ENCODE measurements around the gene KIAA1671. TPM values are rescaled to one million over a fixed set of nuclear protein-coding genes. Genes with fewer than 3 reads are reported as not detected.

The KIAA1671 gene
- polyA plus RNA-seq, 1 of the 3 experiments (the other 2 are of a cell fraction), result 7.4 TPM

DNA sequence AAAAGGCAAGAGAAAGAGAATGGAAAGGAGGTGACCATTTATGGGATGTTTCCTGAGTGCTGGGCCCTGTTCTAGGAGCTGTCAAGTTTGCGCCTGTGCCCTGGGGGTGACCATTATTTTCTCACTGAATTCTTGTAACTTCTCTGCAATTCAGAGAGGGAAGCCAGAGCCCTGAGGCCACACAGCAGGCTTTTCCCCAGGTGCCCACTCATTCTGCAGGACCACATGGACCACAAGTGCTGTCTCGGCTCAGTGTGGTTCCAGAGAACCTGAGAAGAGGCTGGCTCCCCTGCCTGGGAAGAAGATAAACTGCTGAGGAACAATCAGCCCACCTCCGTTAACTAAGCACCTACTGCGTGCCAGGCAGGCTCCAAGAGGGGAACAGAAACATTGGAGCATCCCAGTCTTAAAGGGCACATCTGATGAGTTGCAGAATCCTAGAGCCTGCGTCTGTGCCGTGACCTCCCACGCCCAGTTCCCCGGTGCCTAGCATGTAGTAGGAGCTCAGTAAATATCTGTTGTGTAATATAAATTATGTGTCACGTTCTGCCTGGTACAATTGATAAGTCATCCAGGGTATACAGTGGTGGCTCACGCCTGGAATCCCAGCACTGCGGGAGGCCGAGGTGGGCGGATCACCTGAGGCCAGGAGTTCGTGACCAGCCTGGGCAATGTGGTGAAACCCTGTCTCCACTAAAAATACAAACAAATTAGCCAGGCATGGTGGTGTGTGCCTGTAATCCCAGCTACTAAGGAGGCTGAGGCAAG lies 215.5 kb downstream of the KIAA1671 start:
- ChIA-PET CTCF (interaction anchor here (1.8 to 4.2 kb wide), 2 partner anchors 34 to 57 kb away, joined by 9 to 14 read pairs; no protein-coding TSS in a partner anchor), POLR2A (no interaction called here)

More for the DNA sequence above, 215.5 kb downstream of the KIAA1671 start:
- Histone ChIP-seq H3K9ac (no peak overlapping the region), H3K9me3 (no peaks in the 10 kb centered on the region), H3K4me3 (ENCODE audit: low read depth in 2 of 2, low read length in 1 of 2) (no peak overlapping the region), H3K36me3 (replicated peaks in 1 of 2; ENCODE audit: control insufficient read depth in 1 of 2, insufficient read depth in 2 of 2, low read length in 1 of 2) (peaks cover 0 to 6% of the 10 kb centered on the region in 2 experiments), H2AFZ (ENCODE audit: low read depth) (no peak overlapping the region), H4K20me1 (ENCODE audit: insufficient read depth) (no peaks in the 10 kb centered on the region), H3K4me1 (ENCODE audit: control insufficient read depth in 1 of 2, insufficient read depth in 2 of 2, low read depth in 1 of 2, low read length in 1 of 2) (no peaks in the 10 kb centered on the region; a peak in 1 of 4 replicates), H3F3A (replicated peaks; ENCODE audit: insufficient read depth) (no peaks in the 10 kb centered on the region), H3K79me2 (ENCODE audit: insufficient read depth) (no peaks in the 10 kb centered on the region), H3K27me3 (ENCODE audit: insufficient read depth) (no peaks in the 10 kb centered on the region), H3K9me2 (no peaks in the 10 kb centered on the region), H3K27ac (ENCODE audit: low read depth in 2 of 2, low read length in 1 of 2) (no peak overlapping the region), H3K4me2 (no peak overlapping the region)
- no peak for TF ChIP-seq SMC3 (IDR thresholded peaks at IDR 0.05; ENCODE audit: low read depth, low read length)
- TF ChIP-seq, protein P1, sequence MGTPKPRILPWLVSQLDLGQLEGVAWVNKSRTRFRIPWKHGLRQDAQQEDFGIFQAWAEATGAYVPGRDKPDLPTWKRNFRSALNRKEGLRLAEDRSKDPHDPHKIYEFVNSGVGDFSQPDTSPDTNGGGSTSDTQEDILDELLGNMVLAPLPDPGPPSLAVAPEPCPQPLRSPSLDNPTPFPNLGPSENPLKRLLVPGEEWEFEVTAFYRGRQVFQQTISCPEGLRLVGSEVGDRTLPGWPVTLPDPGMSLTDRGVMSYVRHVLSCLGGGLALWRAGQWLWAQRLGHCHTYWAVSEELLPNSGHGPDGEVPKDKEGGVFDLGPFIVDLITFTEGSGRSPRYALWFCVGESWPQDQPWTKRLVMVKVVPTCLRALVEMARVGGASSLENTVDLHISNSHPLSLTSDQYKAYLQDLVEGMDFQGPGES (IDR thresholded peaks at IDR 0.05; ENCODE audit: low read depth, low read length), result no peak
- TF ChIP-seq FOSL2 (IDR thresholded peaks at IDR 0.05; ENCODE audit: borderline replicate concordance, low read depth), result no peak
- TF ChIP-seq, protein P2, sequence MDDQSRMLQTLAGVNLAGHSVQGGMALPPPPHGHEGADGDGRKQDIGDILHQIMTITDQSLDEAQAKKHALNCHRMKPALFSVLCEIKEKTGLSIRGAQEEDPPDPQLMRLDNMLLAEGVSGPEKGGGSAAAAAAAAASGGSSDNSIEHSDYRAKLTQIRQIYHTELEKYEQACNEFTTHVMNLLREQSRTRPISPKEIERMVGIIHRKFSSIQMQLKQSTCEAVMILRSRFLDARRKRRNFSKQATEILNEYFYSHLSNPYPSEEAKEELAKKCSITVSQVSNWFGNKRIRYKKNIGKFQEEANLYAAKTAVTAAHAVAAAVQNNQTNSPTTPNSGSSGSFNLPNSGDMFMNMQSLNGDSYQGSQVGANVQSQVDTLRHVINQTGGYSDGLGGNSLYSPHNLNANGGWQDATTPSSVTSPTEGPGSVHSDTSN (IDR thresholded peaks at IDR 0.05), result no peak
- no peak for TF ChIP-seq CTCF (IDR thresholded peaks at IDR 0.05)
- TF ChIP-seq REST (IDR thresholded peaks at IDR 0.05; ENCODE audit: low read depth, low read length), result no peak
- no peak for TF ChIP-seq TEAD4 (IDR thresholded peaks at IDR 0.05; ENCODE audit: borderline replicate concordance, insufficient read depth)
- TF ChIP-seq TCF12 (IDR thresholded peaks at IDR 0.05), result no peak
- TF ChIP-seq MXI1 (IDR thresholded peaks at IDR 0.05; ENCODE audit: low read depth, low read length), result no peak
- no peak for TF ChIP-seq USF1 (IDR thresholded peaks at IDR 0.05; ENCODE audit: borderline replicate concordance, low read depth)
- TF ChIP-seq JUND (IDR thresholded peaks at IDR 0.05), result no peak
- no peak for TF ChIP-seq NFIC (IDR thresholded peaks at IDR 0.05; ENCODE audit: borderline replicate concordance)
- no peak for TF ChIP-seq FOXJ3 (CRISPR knock-in tag; IDR thresholded peaks at IDR 0.05)
- no peak for TF ChIP-seq RFX5 (IDR thresholded peaks at IDR 0.05; ENCODE audit: low read length)
- TF ChIP-seq, protein P3, sequence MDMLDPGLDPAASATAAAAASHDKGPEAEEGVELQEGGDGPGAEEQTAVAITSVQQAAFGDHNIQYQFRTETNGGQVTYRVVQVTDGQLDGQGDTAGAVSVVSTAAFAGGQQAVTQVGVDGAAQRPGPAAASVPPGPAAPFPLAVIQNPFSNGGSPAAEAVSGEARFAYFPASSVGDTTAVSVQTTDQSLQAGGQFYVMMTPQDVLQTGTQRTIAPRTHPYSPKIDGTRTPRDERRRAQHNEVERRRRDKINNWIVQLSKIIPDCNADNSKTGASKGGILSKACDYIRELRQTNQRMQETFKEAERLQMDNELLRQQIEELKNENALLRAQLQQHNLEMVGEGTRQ (IDR thresholded peaks at IDR 0.05; ENCODE audit: borderline replicate concordance, low read depth, low read length), result no peak
- no peak for TF ChIP-seq RXRA (IDR thresholded peaks at IDR 0.05; ENCODE audit: borderline replicate concordance, low read depth)
- no peak for TF ChIP-seq CHD2 (IDR thresholded peaks at IDR 0.05; ENCODE audit: low read length, partially characterized antibody)
- WGBS (ENCODE audit: low lambda C conversion rate), result 94% methylated on average over 13 of the region's 14 CpGs
- no peak for DNase-seq
